ENCODE measurements around the gene IL19. TPM values are rescaled to one million over a fixed set of nuclear protein-coding genes. Genes with fewer than 3 reads are reported as not detected.

The IL19 gene
- total and polyA plus RNA-seq, 3 donors from 2014 or later, result 0.37 TPM; not detected in 2

DNA sequence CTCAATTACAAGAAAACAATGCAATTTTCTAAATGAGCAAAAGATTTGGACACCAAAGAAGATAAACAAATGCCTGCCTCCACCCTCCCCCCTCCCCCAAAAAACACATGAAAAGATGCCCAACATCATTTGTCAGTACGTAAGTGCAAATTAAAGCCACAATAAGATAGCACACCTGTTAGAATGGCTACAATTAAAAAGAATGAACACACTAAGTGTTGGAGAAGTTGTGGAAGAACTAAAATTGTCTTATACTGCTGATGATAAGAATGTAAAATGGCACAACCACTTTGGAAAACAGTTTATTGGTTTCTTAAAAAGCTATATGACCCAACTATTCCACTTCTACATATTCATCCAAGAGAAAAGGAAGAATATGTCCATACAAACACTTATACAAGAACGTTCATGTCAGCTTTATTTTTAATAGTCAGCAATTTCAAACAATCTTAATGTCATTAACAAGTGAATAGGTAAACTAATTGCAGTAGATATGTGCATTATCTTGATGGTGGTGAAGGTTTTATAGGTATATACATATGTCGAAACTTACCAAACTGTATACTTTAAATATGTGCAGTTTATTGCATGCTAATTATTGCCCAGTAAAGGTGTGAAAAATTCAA, 105.3 kb downstream of the IL19 start:
- Histone ChIP-seq H3K27me3 (no peaks in the 10 kb centered on the region), H3K4me1 (no peaks in the 10 kb centered on the region), H3K36me3 (ENCODE audit: low read depth, missing control alignments) (no peaks in the 10 kb centered on the region), H3K9me3 (no peaks in the 10 kb centered on the region), H3K27ac (no peak overlapping the region), H3K4me3 (no peak overlapping the region)
- TF ChIP-seq POLR2A (IDR thresholded peaks at IDR 0.05), result no peak
- TF ChIP-seq, protein P1, sequence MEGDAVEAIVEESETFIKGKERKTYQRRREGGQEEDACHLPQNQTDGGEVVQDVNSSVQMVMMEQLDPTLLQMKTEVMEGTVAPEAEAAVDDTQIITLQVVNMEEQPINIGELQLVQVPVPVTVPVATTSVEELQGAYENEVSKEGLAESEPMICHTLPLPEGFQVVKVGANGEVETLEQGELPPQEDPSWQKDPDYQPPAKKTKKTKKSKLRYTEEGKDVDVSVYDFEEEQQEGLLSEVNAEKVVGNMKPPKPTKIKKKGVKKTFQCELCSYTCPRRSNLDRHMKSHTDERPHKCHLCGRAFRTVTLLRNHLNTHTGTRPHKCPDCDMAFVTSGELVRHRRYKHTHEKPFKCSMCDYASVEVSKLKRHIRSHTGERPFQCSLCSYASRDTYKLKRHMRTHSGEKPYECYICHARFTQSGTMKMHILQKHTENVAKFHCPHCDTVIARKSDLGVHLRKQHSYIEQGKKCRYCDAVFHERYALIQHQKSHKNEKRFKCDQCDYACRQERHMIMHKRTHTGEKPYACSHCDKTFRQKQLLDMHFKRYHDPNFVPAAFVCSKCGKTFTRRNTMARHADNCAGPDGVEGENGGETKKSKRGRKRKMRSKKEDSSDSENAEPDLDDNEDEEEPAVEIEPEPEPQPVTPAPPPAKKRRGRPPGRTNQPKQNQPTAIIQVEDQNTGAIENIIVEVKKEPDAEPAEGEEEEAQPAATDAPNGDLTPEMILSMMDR (IDR thresholded peaks at IDR 0.05), result no peak
- DNase-seq, result no peak
- 84 to 85% methylated on average over 3 of the region's 3 CpGs for WGBS, 2 donors
- intact Hi-C loops (cut with DNase I; ENCODE audit: low total_unique reads), result no loop called here

DNA sequence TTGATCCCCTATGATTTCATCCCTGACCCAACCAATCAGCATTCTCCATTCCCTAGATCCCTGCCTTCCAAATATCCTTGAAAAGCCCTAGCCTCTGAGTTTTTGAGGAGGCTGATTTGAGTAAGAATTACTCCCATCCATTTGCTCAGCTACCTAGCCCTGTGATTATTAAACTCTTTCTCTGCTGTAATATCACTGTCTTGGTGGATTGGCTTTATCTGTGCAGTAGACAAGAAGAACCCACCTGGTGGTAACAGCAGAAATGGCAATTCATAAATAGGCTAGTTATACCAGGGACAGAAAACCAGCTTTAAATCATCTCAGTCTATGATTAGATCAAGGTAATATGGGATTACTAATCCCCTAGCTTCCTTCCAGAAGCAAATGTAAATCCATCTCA, 107.9 kb downstream of the IL19 start:
- Histone ChIP-seq H3K4me1 (no peaks in the 10 kb centered on the region), H3K27me3 (no peaks in the 10 kb centered on the region), H3K27ac (no peak overlapping the region), H3K4me3 (no peak overlapping the region), H3K36me3 (ENCODE audit: low read depth, missing control alignments) (no peaks in the 10 kb centered on the region), H3K9me3 (no peaks in the 10 kb centered on the region)
- DNase-seq, result no peak
- TF ChIP-seq, protein P1 (IDR thresholded peaks at IDR 0.05), result no peak
- no peak for TF ChIP-seq POLR2A (IDR thresholded peaks at IDR 0.05)
- intact Hi-C loops (cut with DNase I; ENCODE audit: low total_unique reads), result no loop called here

DNA sequence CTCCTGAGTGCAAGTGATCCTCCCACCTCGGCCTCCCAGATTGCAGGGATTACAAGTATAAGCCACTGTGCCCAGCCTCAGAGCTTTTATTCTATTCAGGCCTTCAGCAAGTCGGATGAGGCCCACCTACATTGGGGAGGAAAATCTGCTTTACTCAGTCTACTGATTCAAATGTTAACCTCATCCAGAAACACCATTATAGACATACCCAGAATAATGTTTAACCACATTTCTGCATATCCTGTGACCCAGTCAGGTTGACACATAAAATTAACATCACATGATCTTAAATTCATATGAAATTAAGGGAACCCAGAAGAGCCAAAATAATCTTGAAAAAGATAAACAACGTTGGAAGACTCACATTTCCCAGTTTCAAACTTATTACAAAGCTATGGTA, 109.7 kb downstream of the IL19 start:
- H3K27ac ChIP-seq, result no peak overlapping the region
- no peaks in the 10 kb centered on the region for H3K27me3 ChIP-seq
- 83 to 90% methylated on average over 3 of the region's 3 CpGs for WGBS, 2 donors
- intact Hi-C loops (cut with DNase I; ENCODE audit: low total_unique reads), result no loop called here
- TF ChIP-seq, protein P1 (IDR thresholded peaks at IDR 0.05), result no peak
- no peak for TF ChIP-seq POLR2A (IDR thresholded peaks at IDR 0.05)
- no peaks in the 10 kb centered on the region for H3K36me3 ChIP-seq (ENCODE audit: low read depth, missing control alignments)
- DNase-seq, result no peak
- no peaks in the 10 kb centered on the region for H3K9me3 ChIP-seq
- no peaks in the 10 kb centered on the region for H3K4me1 ChIP-seq
- H3K4me3 ChIP-seq, result no peak overlapping the region

DNA sequence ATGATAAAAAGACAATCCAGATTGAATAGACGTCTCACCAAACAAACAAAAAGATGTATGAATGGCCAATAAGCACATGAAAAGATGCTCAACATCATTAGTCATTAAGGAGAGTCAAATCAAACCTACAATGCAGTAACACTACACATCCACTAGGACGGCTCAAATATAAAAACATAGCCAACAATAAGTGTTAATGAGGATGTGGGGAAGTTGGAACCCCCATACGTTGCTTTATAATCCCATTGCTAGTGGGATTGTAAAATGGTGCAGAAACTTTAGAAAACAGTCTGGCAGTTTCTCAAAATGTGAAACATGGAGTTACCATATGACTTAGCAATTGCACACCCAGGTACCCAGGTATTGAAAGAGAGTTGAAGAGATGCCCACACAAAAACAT, 112.0 kb downstream of the IL19 start:
- intact Hi-C loops (cut with DNase I; ENCODE audit: low total_unique reads), result no loop called here

More for the DNA sequence above, 112.0 kb downstream of the IL19 start:
- no peaks in the 10 kb centered on the region for H3K9me3 ChIP-seq
- DNase-seq, result no peak
- H3K27me3 ChIP-seq, result no peaks in the 10 kb centered on the region
- no peaks in the 10 kb centered on the region for H3K36me3 ChIP-seq (ENCODE audit: low read depth, missing control alignments)
- no peaks in the 10 kb centered on the region for H3K4me1 ChIP-seq
- H3K4me3 ChIP-seq, result no peak overlapping the region
- H3K27ac ChIP-seq, result no peak overlapping the region
- 87 to 90% methylated on average over 3 of the region's 3 CpGs for WGBS, 2 donors
- no peak for TF ChIP-seq POLR2A (IDR thresholded peaks at IDR 0.05)
- TF ChIP-seq, protein P1 (IDR thresholded peaks at IDR 0.05), result peak in 1 of 3 experiments; percentile 29
